Calu3 (cell line): ENCODE results near the gene FAM53A. TPM values are rescaled to one million over a fixed set of nuclear protein-coding genes. Genes with fewer than 3 reads are reported as not detected.

Experiments used
- BruUV-seq: library from RNA; stranded (reverse); fragments of 400-500 nt; replicated peaks from 2 replicates; lab custom pipeline; 2021; lab: Mats Ljungman, UMichigan
- CTCF ChIA-PET: fragments of 300-600 bp; sonication (Branson Sonifier 250); formaldehyde crosslinking; loops from one replicate; lab custom pipeline; 2022; ENCODE audit warnings: antibody characterized with exemption; lab: Charles Lee
- DNase-seq: peaks from one replicate; pipeline ENCODE4 v3.0.0; 2022
- H3K27ac Mint-ChIP-seq: one replicate; pipeline ENCODE4 v1.8.0; 2022; ENCODE audit warnings: mixed read lengths; ENCODE audit not compliant: unreplicated experiment
- H3K27me3 Mint-ChIP-seq: one replicate; pipeline ENCODE4 v1.8.0; 2022; ENCODE audit warnings: mixed read lengths; ENCODE audit not compliant: unreplicated experiment
- H3K36me3 Mint-ChIP-seq: one replicate; pipeline ENCODE4 v1.8.0; 2022; ENCODE audit warnings: mild to moderate bottlenecking, moderate library complexity, mixed read lengths; ENCODE audit not compliant: insufficient read depth, unreplicated experiment
- H3K4me1 Mint-ChIP-seq: one replicate; pipeline ENCODE4 v1.8.0; 2022; ENCODE audit warnings: mild to moderate bottlenecking, low read depth, mixed read lengths; ENCODE audit not compliant: unreplicated experiment
- H3K4me3 Mint-ChIP-seq: one replicate; pipeline ENCODE4 v1.8.0; 2022; ENCODE audit warnings: mild to moderate bottlenecking, low read depth, moderate library complexity, mixed read lengths; ENCODE audit not compliant: unreplicated experiment
- H3K9me3 Mint-ChIP-seq: one replicate; pipeline ENCODE4 v1.8.0; 2022; ENCODE audit warnings: low read depth, mixed read lengths; ENCODE audit not compliant: unreplicated experiment
- intact Hi-C: fragments of 100-400 bp; cut with micrococcal nuclease; formaldehyde crosslinking; loops from one replicate; pipeline ENCODE4 v1.10.0; 2022; ENCODE audit not compliant: unreplicated experiment
- total RNA-seq: library from RNA; stranded (reverse); gene quantifications from 2 replicates; pipeline ENCODE4 v1.2.3, GENCODE V29; 2022
- TF ChIP-seq, protein P1 (sequence below): fragments of 200-600 bp; IDR thresholded peaks from one replicate; pipeline ENCODE4 v1.8.0; 2022; ENCODE audit warnings: antibody characterized with exemption; ENCODE audit not compliant: unreplicated experiment

Gene FAM53A
- total RNA-seq, 1 experiment from 2014 or later = 7.3 TPM

DNA sequence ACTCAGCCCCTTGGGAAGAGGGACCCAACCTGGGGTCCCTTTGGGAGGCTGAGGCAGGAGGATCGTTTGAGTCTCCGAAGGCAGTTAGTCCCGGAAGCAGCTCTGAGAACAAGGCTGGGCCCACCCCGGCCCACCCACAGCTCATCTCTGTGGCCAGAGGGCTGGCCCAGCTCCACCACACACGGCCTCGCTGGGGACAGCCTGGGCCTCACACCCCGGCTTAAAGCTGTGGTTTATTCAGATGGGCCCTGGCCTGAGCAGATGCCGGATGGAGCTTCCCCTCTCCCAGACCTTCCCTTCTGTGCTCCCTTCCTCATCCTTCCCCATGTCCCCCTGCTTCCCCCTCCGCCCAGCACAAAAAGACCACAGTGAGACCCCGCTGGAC is 54.4 kb downstream of the FAM53A start:
- TF ChIP-seq, protein P1, sequence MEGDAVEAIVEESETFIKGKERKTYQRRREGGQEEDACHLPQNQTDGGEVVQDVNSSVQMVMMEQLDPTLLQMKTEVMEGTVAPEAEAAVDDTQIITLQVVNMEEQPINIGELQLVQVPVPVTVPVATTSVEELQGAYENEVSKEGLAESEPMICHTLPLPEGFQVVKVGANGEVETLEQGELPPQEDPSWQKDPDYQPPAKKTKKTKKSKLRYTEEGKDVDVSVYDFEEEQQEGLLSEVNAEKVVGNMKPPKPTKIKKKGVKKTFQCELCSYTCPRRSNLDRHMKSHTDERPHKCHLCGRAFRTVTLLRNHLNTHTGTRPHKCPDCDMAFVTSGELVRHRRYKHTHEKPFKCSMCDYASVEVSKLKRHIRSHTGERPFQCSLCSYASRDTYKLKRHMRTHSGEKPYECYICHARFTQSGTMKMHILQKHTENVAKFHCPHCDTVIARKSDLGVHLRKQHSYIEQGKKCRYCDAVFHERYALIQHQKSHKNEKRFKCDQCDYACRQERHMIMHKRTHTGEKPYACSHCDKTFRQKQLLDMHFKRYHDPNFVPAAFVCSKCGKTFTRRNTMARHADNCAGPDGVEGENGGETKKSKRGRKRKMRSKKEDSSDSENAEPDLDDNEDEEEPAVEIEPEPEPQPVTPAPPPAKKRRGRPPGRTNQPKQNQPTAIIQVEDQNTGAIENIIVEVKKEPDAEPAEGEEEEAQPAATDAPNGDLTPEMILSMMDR = no peak
- no peak overlapping the region for H3K27ac Mint-ChIP-seq
- DNase-seq = no peak
- H3K4me3 Mint-ChIP-seq = no peak overlapping the region
- H3K9me3 Mint-ChIP-seq = no peaks in the 10 kb centered on the region
- no peaks in the 10 kb centered on the region for H3K4me1 Mint-ChIP-seq
- no peaks in the 10 kb centered on the region for H3K36me3 Mint-ChIP-seq
- CTCF ChIA-PET = no interaction called here
- no TSS peak for BruUV-seq
- H3K27me3 Mint-ChIP-seq = peaks cover 14% of the 10 kb centered on the region
- intact Hi-C loops = no loop called here

- no peak overlapping the region for H3K4me3 Mint-ChIP-seq
- CTCF ChIA-PET = no interaction called here
- no peaks in the 10 kb centered on the region for H3K9me3 Mint-ChIP-seq
- H3K4me1 Mint-ChIP-seq = no peaks in the 10 kb centered on the region
- no TSS peak for BruUV-seq
- H3K27ac Mint-ChIP-seq = no peak overlapping the region
- peak; percentile 64 for DNase-seq
- no peaks in the 10 kb centered on the region for H3K36me3 Mint-ChIP-seq
- TF ChIP-seq, protein P1 = peak; percentile 78
- H3K27me3 Mint-ChIP-seq = peaks cover 14% of the 10 kb centered on the region
- intact Hi-C loops = no loop called here
Measured at GRCh38 chr4:1628892-1629698, 55.0 kb downstream of the FAM53A start.

GRCh38 chr4:1627417-1628313 is 56.4 kb downstream of the FAM53A start:
- DNase-seq = no peak
- no peaks in the 10 kb centered on the region for H3K4me1 Mint-ChIP-seq
- H3K27ac Mint-ChIP-seq = no peak overlapping the region
- no TSS peak for BruUV-seq
- peaks cover 1% of the 10 kb centered on the region for H3K27me3 Mint-ChIP-seq
- CTCF ChIA-PET = interaction anchor here (0.7 kb wide), 1 partner anchor 783 kb away, joined by 3 read pairs; no protein-coding TSS in a partner anchor
- no peaks in the 10 kb centered on the region for H3K9me3 Mint-ChIP-seq
- H3K4me3 Mint-ChIP-seq = no peak overlapping the region
- no peaks in the 10 kb centered on the region for H3K36me3 Mint-ChIP-seq
- TF ChIP-seq, protein P1 = no peak
- intact Hi-C loops = no loop called here

DNA sequence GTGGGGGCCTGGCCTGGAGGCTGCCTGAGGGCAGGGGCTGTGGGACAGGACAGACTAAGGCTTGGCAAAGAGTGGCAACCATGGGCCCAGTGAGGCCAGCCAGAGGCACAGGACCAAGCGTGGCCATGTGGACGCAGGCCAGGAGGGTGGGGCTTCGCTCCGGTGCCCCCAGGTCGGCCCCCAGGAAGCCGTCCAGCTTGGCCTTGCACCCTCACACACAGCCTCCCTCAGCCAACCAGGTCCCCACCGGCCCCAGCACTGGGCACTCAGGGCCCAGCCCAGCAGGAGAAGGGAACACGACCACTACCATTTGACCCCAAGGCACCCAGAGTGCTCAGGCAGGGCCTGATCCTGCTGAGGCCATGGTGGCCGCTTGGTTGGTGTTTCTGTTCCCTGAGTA is 57.2 kb downstream of the FAM53A start:
- DNase-seq = no peak
- H3K27ac Mint-ChIP-seq = no peak overlapping the region
- TF ChIP-seq, protein P1 = no peak
- H3K27me3 Mint-ChIP-seq = no peaks in the 10 kb centered on the region
- H3K4me1 Mint-ChIP-seq = no peaks in the 10 kb centered on the region
- no peaks in the 10 kb centered on the region for H3K36me3 Mint-ChIP-seq
- intact Hi-C loops = no loop called here
- CTCF ChIA-PET = no interaction called here
- no TSS peak for BruUV-seq
- no peaks in the 10 kb centered on the region for H3K9me3 Mint-ChIP-seq
- no peak overlapping the region for H3K4me3 Mint-ChIP-seq
